OCI-M1 (cell line): ENCODE data around the gene ABO.
A peak's percentile ranks its signal among the peaks of the same experiment; 100 is the strongest.

Experiments
- DNase-seq: peaks from one replicate; lab custom pipeline; 2025; lab: John Stamatoyannopoulos, UW

The ABO gene

DNA sequence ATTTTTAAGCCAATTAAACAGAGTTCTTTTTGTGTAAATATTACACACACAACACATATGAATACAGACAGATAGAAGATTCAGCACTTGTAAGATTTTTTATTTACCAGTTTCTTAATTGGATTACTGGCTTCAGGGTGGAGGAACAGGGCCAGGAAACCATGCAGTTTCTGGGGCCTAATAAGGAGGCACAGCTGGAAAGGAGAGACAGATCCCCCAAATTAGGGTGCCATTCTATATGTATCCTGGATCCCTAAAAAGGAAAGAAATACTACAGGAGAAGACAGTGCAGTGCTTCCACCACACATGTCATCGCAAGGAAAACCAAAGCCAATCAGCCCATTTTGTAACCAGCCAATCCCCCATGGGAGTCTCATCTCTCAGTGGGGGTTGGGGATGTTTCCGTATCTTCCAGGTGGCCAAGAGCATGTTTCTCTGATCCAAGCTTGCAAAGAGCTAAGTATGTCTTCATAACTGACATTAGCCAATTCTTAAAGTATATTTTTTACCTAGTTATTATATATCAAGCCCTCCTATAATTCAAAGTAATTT lies 15.8 kb upstream of the ABO start:
- peak; percentile 34 for DNase-seq

- no peak for DNase-seq
These were observed 11.5 kb upstream of the ABO start for GRCh38 chr9:133286523-133286922.

DNA sequence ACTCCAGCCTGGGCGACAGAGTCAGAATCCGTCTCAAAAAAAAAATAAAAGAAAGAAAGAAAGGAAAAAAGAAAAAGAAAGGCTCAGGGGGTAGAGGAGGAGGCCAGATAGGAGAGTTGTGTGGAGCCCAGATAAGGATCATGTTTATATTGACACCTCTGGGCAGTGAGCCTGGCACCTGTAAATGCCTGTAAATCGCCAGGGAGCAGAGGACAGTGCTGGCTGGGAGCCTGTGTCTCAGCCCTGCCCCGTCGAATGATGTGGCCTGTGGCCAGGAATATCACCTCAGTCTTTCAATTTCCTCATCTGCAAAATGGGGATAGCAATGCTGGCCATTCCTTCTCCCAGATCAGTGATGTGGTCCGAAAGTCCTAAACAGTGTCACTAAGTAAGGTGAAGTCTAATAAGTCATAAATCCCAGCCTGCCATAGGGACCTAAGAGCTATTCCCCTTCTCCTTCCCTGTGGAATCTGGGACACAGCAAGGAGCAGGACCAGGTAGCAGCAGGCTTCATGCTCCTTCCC lies 10.3 kb upstream of the ABO start:
- DNase-seq: no peak

GRCh38 chr9:133284362-133284761 lies 9.4 kb upstream of the ABO start:
- DNase-seq: no peak

- peak; percentile 89 for DNase-seq
These were observed 8.4 kb upstream of the ABO start for GRCh38 chr9:133283255-133284032.

DNA sequence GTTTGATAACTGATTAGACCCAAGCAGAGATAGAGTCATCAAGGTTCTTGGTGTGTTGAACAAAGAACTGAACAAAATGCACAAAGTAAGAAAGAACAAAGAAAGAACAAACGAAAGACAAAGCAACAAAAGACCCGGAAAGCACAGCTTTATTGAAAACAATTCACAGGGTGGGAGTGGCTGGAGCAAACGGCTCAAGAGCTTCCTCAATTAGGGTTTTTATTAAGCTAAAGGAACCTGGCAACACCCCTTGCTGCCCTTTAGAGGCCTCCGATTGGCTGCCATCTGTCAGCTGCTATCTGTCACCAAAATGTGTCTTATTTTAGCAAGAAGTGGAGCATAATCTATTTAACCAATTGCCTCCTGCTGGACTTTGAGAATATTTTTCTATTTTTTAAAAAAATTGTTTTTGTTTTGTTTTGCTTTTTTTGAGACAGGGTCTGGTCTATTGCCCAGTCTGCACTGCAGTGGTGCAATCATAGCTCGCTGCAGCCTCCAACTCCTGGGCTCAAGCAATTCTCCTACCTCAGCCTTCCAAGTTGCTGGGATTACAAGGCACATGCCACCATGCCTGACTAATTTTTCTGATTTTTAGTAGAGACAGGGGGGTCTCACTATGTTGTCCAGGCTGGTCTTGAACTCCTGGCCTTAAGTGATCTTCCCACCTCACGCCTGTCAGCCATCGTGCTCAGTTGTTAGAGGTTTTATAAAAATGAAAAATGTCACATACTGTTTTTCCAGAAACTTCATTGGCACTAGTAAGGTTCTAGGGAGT lies 7.7 kb upstream of the ABO start:
- peak; percentile 42 for DNase-seq

- DNase-seq: peak; percentile 56
These were observed 5.4 kb upstream of the ABO start for GRCh38 chr9:133280392-133280791.

DNA sequence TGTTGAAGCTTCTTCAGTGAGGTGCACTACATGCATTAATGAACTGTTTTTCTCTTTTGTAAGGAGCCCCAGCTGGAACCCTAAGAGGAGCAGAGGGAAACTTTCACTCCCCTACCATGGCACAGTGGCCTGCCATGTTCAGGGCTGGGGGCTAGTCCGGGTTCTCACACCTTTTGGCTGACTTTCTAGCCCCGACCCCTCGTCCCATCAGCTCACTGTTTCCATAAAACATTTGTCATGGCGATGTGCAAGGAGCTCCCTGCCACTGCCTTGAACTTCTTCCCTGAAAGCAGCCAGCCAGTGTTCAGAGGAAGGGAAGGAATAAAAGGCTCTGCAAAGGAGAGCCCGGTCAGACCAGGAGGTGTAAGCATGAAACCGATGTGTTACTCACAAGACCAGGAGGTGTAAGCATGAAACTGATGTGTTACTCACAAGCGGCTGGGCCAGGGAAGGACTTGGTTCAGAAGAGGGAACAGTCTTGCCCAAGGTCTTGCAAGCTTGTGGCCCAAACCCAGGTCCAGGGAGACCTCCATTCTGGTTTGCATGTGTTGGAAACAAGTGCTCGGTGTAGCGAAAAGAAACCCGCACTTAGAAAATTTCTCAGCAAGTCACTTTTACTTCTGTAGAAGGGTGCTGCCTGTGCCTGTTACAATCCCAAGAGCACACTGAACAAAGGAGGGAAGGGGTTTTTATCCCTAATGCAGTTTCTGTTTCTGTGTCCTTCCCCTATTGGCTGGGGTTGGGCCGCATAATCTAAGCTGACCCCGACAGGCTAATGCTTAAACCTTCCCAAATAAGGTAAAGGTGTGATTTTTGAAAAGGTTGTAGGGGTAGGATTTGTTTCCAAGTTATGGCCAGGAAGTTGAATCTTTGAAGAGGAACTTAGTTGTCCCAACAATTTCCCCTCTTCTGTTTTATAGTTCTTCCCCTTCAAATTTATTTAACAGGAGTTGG lies 3.4 kb upstream of the ABO start:
- no peak for DNase-seq

DNA sequence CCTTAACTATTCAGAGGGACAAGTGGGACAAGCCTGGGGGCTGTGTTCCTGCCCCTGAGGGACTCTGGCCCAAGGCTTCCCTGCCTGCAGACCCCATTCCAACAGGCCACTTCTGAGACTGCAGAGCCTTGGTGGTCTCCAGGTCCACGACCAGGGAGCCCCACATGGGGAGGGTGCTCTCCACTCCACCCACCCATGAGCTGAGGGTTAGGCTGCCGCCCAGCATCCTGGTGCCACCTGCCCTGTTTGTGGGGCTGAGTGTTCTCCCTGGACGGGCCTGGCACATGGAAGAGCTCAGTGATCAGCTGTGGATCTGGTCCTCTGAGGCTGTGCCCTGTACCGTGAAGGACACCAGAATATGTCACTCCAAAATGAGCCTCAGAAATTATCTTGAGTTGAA lies 2.5 kb upstream of the ABO start:
- no peak for DNase-seq

GRCh38 chr9:133276923-133277322 lies 1.9 kb upstream of the ABO start:
- DNase-seq: no peak

DNA sequence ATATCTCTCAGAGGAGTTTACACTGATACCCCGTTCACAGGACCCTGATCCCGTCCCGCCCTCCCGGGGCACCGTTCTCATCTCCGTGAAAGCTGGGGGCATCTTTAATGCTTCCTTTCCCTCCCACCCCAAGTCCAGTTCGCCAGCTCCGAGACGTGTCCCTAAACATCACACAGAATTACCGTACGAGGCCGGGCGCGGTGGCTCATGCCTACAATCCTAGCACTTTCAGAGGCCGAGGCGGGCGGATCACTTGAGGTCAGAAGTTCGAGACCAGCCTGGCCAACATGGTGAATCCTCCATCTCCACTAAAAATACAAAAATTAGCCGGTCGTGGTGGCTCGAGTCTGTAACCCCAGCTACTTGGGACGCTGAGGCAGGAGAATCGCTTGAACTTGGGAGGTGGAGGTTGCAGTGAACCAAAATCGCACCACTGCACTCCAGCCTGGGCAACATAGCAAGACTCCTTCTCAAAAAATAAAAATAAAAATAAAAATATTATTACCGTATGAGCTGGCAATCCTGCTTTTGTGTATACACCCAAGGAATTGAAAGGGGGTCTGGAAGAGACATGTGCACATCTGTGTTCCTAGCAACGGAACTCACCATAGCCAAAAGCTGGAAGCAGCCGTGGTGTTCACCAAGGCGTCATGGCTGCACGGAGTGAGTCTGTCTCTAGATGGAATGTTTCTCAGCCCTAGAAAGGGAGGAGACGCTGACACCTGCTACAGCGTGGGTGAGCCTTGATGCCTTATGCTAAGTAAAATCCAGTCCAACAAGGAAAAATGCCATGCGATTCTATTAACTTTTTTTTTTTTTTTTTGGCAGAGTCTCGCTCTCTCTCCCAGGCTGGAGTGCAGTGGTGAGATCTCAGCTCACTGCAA lies 1.2 kb upstream of the ABO start:
- no peak for DNase-seq

DNA sequence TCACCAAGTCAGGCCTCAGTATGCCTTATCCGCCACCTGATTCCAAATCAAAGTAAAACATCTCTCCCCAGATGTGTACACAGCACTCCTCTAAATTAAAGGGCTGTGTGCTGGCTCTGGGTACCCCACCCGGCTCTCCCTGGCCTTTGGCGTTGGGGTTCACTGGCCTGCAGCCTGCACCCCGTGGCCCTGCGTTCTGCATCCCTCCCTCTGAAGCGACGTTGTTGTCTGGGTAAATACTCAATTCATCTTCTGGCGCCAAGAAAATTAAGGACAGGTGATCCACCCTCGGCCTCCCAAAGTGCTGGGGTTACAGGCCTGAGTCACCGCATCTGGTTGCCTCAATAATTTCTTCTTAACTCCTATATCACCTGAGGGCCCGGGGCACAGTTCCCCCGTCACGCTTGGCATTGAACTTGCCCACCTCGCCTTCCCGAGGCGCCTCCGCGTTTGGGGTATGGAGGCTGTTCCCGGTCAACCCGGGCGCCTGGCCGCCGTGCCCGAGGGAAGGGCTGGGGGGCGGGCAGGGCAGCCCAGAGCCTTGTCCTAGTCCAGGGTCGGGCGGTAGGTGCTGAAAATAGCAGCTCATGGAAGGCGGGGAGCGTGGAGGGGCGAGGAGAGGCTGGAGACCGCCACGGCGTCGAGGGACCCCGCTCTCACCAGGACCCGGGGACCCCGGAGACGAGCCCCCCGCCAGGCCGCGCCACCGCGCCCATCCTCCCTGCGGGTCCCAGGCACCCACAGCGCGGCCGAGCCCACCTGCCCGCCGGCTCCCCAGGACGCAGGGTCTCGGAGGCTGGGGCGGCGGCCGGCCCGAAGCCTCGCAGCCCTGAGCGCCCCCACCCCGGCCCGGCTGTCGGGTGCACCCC lies 531 bp downstream of the ABO start:
- DNase-seq: no peak

DNA sequence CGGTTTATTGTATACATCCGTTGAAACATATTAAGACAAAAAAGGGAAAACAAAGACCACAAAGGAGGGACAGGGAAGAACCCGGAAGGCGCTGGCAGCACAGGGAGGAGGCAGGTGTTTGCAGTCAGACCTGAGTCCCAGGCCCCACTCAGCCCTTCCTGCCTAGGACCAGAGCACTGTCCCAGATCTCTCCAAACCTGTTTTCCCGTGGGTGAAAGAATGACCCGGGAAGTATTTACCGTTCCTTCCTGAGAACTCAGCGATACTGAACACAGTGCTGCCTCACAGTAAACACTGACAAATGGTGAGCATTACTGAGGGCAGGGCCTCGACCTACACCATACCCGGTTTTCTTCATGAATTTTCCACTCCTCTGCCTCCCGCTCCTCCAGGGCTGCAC lies 1.2 kb downstream of the ABO start:
- no peak for DNase-seq

DNA sequence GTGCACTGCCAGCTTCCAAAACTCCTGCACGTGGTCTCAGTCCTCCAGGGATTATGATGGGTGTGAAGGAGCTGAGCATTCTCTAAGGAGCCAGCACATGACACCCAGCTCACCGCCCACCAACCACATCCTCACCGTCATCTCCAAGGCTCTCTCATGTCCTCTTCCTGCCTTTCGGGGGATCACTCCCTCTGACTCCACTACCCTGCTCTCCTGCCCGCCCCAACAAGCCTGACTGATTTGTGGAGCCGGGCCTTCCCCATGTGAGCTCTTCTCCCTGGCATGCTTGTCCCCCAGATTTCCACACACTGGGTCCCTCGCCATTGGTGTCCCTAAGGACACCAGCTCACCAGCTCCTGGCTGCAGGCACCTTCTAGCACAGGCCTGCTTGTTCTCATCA lies 1.9 kb downstream of the ABO start:
- no peak for DNase-seq

DNA sequence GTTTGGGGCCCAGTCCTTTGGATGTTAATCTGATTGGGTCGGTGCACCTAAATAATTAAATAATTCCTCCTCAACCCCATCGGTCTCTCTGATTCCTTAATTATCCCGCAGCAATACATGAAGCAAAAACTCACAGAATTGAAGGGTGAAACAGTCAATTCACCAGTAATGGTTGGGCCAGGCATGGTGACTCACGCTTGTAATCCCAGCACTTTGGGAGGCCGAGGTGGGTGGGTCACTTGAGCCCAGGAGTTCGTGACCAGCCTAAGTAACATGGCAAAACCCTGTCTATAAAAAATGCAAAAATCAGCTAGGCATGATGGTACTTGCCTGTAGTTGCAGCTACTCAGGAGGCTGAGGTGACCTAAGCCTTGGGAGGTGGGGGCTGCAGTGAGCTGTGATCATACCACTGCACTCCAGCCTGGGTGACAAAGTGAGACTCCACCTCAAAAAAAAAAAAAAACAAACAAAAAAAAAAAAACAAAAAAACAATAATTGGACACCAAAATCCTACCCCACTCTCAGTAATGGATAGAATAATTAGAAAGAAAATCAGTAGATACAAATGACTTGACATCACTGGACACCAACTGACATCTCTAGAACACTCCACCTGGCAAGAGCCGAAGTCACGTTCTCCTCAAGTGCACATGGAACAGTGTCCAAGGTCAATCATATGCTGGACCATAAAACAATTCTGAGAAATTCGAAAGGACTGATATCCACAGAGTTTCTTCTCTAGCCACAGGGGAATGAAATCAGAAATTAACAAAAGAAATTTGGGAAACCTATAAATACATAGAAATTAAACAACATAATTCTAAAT lies 5.3 kb downstream of the ABO start:
- peak; percentile 79 for DNase-seq

- peak; percentile 79 for DNase-seq
These were observed 5.9 kb downstream of the ABO start for GRCh38 chr9:133269136-133269535.

DNA sequence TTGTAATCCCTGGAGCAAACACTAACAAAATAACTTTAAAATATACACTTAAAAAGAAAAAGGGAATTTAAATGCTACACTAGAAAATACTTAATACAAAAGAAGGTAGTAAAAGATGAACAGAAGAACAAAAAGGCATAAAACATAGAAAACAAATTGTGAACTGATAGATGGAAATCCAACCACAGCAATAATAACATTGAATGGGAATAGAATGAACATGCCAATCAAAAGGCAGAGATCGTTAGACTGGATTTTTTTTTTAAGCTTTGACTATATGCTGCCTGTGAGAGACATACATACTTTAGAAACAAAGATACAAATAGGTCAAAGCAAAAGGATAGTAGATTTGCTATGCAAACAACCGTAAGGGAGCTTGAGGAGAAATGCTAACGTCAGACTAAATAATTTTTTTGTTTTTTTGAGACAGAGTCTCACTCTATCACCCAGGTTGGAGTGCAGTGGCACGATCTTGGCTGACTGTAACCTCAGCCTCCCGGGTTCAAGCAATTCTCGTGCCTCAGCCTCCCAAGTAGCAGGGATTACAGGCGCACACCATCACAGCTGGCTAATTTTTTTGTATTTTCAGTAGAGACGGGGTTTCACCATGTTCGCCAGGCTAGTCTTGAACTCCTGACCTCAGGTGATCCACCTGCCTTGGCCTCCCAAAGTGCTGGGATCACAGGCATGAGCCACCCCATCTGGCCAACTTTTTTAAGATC lies 6.5 kb downstream of the ABO start:
- peak; percentile 66 for DNase-seq

- DNase-seq: no peak
These were observed 10.7 kb downstream of the ABO start for GRCh38 chr9:133264235-133264764.
